K562 (cell line): Measurements from ENCODE around the gene CARD10. TPM values are rescaled to one million over a fixed set of nuclear protein-coding genes. Genes with fewer than 3 reads are reported as not detected.

Experiments used
- ATAC-seq: fragments of 200-7000 bp; cut with Tn5 transposase; 3 replicates; pipeline ENCODE4 v1.9.1; 2020; ENCODE audit warnings: moderate library complexity
- BruUV-seq: library from RNA; stranded (reverse); fragments of 400-500 nt; replicated peaks from 2 replicates; lab custom pipeline; 2021; lab: Mats Ljungman, UMichigan
- CTCF ChIA-PET: fragments of 300-600 bp; formaldehyde crosslinking; extraction: SDS; loops from one replicate; lab custom pipeline; 2021; ENCODE audit warnings: low intra/inter-chr PET ratio; lab: Yijun Ruan, JAX
- POLR2A ChIA-PET: fragments of 300-600, 350-650 bp; sonication (Branson Sonifier 250); formaldehyde crosslinking; extraction: SDS; loops from one replicate; lab custom pipeline; 2021; ENCODE audit warnings: antibody characterized with exemption, inconsistent platforms; lab: Yijun Ruan, JAX
- DNase-seq, 4 experiments: peaks; one replicate each; pipeline versions ENCODE4 v3.0.0 to v3.0.0-alpha.2; 2011 to 2018; ENCODE audit warnings: low spot score in 3 of 4, mixed read lengths in 3 of 4; ENCODE audit errors: extremely low read depth in 1 of 4
- FAIRE-seq: peaks from 2 replicates; lab custom pipeline; 2011; peaks lifted over from hg19 to GRCh38; lab: Jason Lieb, UNC
- H2AFZ ChIP-seq: 2 replicates; pipeline ENCODE4 v1.6.0; 2011; ENCODE audit warnings: low read depth, low read length, control low read depth, inconsistent platforms
- H3K27ac ChIP-seq: fragments of 200-600 bp; 3 replicates; pipeline ENCODE4 v1.8.0; 2011; ENCODE audit warnings: low read depth, mild to moderate bottlenecking, control low read depth, inconsistent platforms, low read length, moderate library complexity, mixed read lengths; ENCODE audit errors: extremely low read depth
- H3K27me3 ChIP-seq, 2 experiments: fragments of 300-600 bp in 1 of 2; 2 replicates in 1 of 2; 3 replicates in 1 of 2; pipeline versions ENCODE4 v1.6.0 to v1.8.0; 2011; ENCODE audit warnings: inconsistent platforms in 2 of 2, low read length in 2 of 2, mild to moderate bottlenecking in 1 of 2, mixed read lengths in 1 of 2, moderate library complexity in 1 of 2; ENCODE audit not compliant: control insufficient read depth in 2 of 2, insufficient read depth in 2 of 2
- H3K36me3 ChIP-seq: fragments of 300-600 bp; 3 replicates; pipeline ENCODE4 v1.8.0; 2011; ENCODE audit warnings: mild to moderate bottlenecking, low read length, inconsistent platforms; ENCODE audit not compliant: control insufficient read depth, insufficient read depth
- H3K4me1 ChIP-seq, 2 experiments: fragments of 200-600 bp in 1 of 2; replicated peaks in 1 of 2; 2 replicates in 1 of 2; 3 replicates in 1 of 2; pipeline versions ENCODE4 v1.5.1 to v1.8.0; 2011; ENCODE audit warnings: inconsistent platforms in 2 of 2, low read length in 2 of 2, mild to moderate bottlenecking in 1 of 2, mixed read lengths in 1 of 2, moderate library complexity in 1 of 2; ENCODE audit not compliant: control insufficient read depth in 2 of 2, insufficient read depth in 2 of 2
- H3K4me2 ChIP-seq: 2 replicates; pipeline ENCODE4 v1.6.1; 2011; ENCODE audit warnings: low read length, control low read depth, inconsistent platforms, mixed read lengths; ENCODE audit not compliant: insufficient read depth
- H3K4me3 ChIP-seq: fragments of 200-600 bp; sonication (generic), shearing (Covaris generic); 2 replicates; pipeline ENCODE4 v1.5.1; 2016; ENCODE audit warnings: control low read depth, inconsistent platforms
- H3K79me2 ChIP-seq: fragments of 200-600 bp; 3 replicates; pipeline ENCODE4 v1.8.0; 2011; ENCODE audit warnings: low read length, inconsistent platforms; ENCODE audit not compliant: control insufficient read depth, insufficient read depth
- H3K9ac ChIP-seq, 2 experiments: 2 replicates each; pipeline versions ENCODE4 v1.6.0 to v1.6.1; 2011; ENCODE audit warnings: low read depth in 2 of 2, low read length in 2 of 2, control low read depth in 1 of 2, inconsistent platforms in 1 of 2, mild to moderate bottlenecking in 1 of 2, mixed read lengths in 1 of 2; ENCODE audit not compliant: insufficient read depth in 1 of 2
- H3K9me1 ChIP-seq: one replicate; pipeline ENCODE4 v1.6.0; 2011; ENCODE audit warnings: inconsistent platforms, mild to moderate bottlenecking, low read length, moderate library complexity; ENCODE audit not compliant: control insufficient read depth, insufficient read depth
- H3K9me3 ChIP-seq: replicated peaks from 2 replicates; pipeline ENCODE4 v1.5.1; 2011; ENCODE audit warnings: low read depth, low read length, inconsistent platforms; ENCODE audit not compliant: control insufficient read depth, insufficient read depth
- H4K20me1 ChIP-seq: replicated peaks from 2 replicates; pipeline ENCODE4 v1.6.1; 2011; ENCODE audit warnings: low read length, inconsistent platforms, mixed read lengths; ENCODE audit not compliant: control insufficient read depth, insufficient read depth
- BCL6 ChIP-seq: fragments of 250-450 bp; sonication (Bioruptor Pico); IDR thresholded peaks from 2 replicates; pipeline ENCODE4 v1.4.0; 2020
- CBX3 ChIP-seq, 2 experiments: IDR thresholded peaks; 1 replicate in 1 of 2; 2 replicates in 1 of 2; pipeline ENCODE4 v1.6.1; 2012; ENCODE audit warnings: inconsistent platforms in 2 of 2, low read length in 2 of 2, borderline replicate concordance in 1 of 2, control low read depth in 1 of 2
- CEBPZ ChIP-seq: fragments of 150-350 bp; IDR thresholded peaks from 2 replicates; pipeline ENCODE4 v1.6.1; 2014; ENCODE audit warnings: low read depth, mild to moderate bottlenecking, low read length, borderline replicate concordance
- DPF2 ChIP-seq: fragments of 450-650 bp; IDR thresholded peaks from 2 replicates; pipeline ENCODE4 v1.6.1; 2016
- HNRNPLL ChIP-seq: fragments of 200-400 bp; formaldehyde crosslinking; IDR thresholded peaks from 2 replicates; pipeline ENCODE4 v1.6.1; 2017; ENCODE audit warnings: low read length, low read depth, mild to moderate bottlenecking; ENCODE audit not compliant: poor library complexity, severe bottlenecking
- MEF2A ChIP-seq: IDR thresholded peaks from 2 replicates; pipeline ENCODE4 v1.6.1; 2011; ENCODE audit warnings: low read depth, mild to moderate bottlenecking, low read length, moderate library complexity; ENCODE audit not compliant: control insufficient read depth
- MYC ChIP-seq, 2 experiments: fragments of 250-450 bp in 1 of 2; sonication (Bioruptor Pico) in 1 of 2; IDR thresholded peaks; 2 replicates each; pipeline versions ENCODE4 v1.5.1 to v1.6.1; 2012 to 2021; ENCODE audit warnings: low read depth in 2 of 2, borderline replicate concordance in 1 of 2, improper control_type of control experiment in 1 of 2, low read length in 1 of 2, mild to moderate bottlenecking in 1 of 2, moderate library complexity in 1 of 2
- NFE2 ChIP-seq: IDR thresholded peaks from 2 replicates; pipeline ENCODE4 v1.6.1; 2014; ENCODE audit warnings: antibody characterized with exemption, low read depth
- PATZ1 ChIP-seq: fragments of 250-450 bp; sonication (Bioruptor Pico); IDR thresholded peaks from 2 replicates; pipeline ENCODE4 v1.5.0; 2020; ENCODE audit warnings: mild to moderate bottlenecking, borderline replicate concordance
- RAD51 ChIP-seq: fragments of 450-650 bp; IDR thresholded peaks from 2 replicates; pipeline ENCODE4 v1.7.1; 2016; ENCODE audit warnings: low read depth, mild to moderate bottlenecking, borderline replicate concordance
- RFX1 ChIP-seq: fragments of 450-650 bp; IDR thresholded peaks from 2 replicates; pipeline ENCODE4 v1.6.1; 2016; ENCODE audit warnings: mild to moderate bottlenecking, moderate library complexity
- SIX5 ChIP-seq, 2 experiments: IDR thresholded peaks; 2 replicates each; pipeline ENCODE4 v1.6.1; 2011; ENCODE audit warnings: low read length in 2 of 2, borderline replicate concordance in 1 of 2, low read depth in 1 of 2, mild to moderate bottlenecking in 1 of 2, moderate library complexity in 1 of 2; ENCODE audit not compliant: insufficient read depth in 1 of 2
- TRIM28 ChIP-seq: fragments of 450-650 bp; IDR thresholded peaks from 2 replicates; pipeline ENCODE4 v1.6.1; 2017
- ZKSCAN8 ChIP-seq: fragments of 200-800 bp; sonication (Bioruptor generic); IDR thresholded peaks from 2 replicates; pipeline ENCODE4 v1.6.1; 2016; ENCODE audit warnings: missing genetic modification characterization, missing compliant biosample characterization
- ZNF77 ChIP-seq: fragments of 250-450 bp; sonication (Bioruptor Pico); IDR thresholded peaks from 2 replicates; pipeline ENCODE4 v1.5.0; 2020
- ZSCAN32 ChIP-seq: fragments of 450-650 bp; formaldehyde crosslinking; IDR thresholded peaks from 2 replicates; pipeline ENCODE4 v1.4.0; 2020; ENCODE audit warnings: mild to moderate bottlenecking, moderate library complexity
- WGBS: fragments of 100-300 bp; shearing (Covaris generic); methylation state at CpG from one replicate; pipeline ENCODE4 v1.1.6; 2016; ENCODE audit warnings: low coverage, mixed read lengths; ENCODE audit not compliant: insufficient coverage; ENCODE audit errors: missing lambda C conversion rate; 5-methylcytosine and 5-hydroxymethylcytosine counted together
- in situ Hi-C: fragments of 300-500 bp; cut with MboI; formaldehyde crosslinking; loops from 4 replicates; pipeline ENCODE4 v1.15.0; 2018; ENCODE audit warnings: inconsistent platforms, mixed read lengths
- intact Hi-C: fragments of 100-400 bp; cut with micrococcal nuclease; formaldehyde crosslinking; loops from 2 replicates; pipeline ENCODE4 v1.14.2; 2022
- polyA plus RNA-seq, 8 experiments: library from polyadenylated mRNA; depleted of rRNA in 4 of 8; stranded (reverse) in 5 of 8; unstranded in 3 of 8; fragments of >200 nt; fragmentation: Nextera tagmentation in 2 of 8; fragmentation: Illumina TruSeq in 1 of 8; extraction: Ambion mirVana in 2 of 8; extraction: Trizol in 1 of 8; gene quantifications; 2 replicates each; pipeline versions ENCODE4 v1.2.1 to v1.2.3, GENCODE V29; 2011 to 2014; ENCODE audit warnings: inconsistent platforms in 1 of 8, missing spikeins in 1 of 8
- total RNA-seq, 7 experiments: library from RNA; depleted of rRNA in 6 of 7; stranded (reverse); fragments of >200 nt in 6 of 7; fragmentation: Illumina TruSeq in 2 of 7; extraction: Trizol in 2 of 7; gene quantifications; 2 replicates each; pipeline versions ENCODE4 v1.2.1 to v1.2.3, GENCODE V29; 2011 to 2021; ENCODE audit warnings: low replicate concordance in 1 of 7

The CARD10 gene
- total and polyA plus RNA-seq, 9 of the 15 experiments (the other 6 are each of a cell fraction or from before 2014, with no cell fraction given) = 0.13 to 5.8 (median 1.6) TPM

- TF ChIP-seq PATZ1 (CRISPR knock-in tag) = no peak
- TF ChIP-seq ZNF77 (CRISPR knock-in tag) = no peak
- peak; percentile 24; the same call in 1 of the 2 replicates for TF ChIP-seq RAD51
- no peak for TF ChIP-seq HNRNPLL
- TF ChIP-seq BCL6 = no peak
- no peak for TF ChIP-seq MEF2A
- TF ChIP-seq, all 486 proteins: peak for 8
Measured at GRCh38 chr22:37442537-37442936, 76.7 kb downstream of the CARD10 start (continued).

- H3K9me3 ChIP-seq = no peaks in the 10 kb centered on the region
- TF ChIP-seq RFX1 (no peak), DPF2 (no peak), CEBPZ (no peak), ZSCAN32 (CRISPR knock-in tag) (no peak), MYC (IDR thresholded peaks at IDR 0.05; ENCODE audit: low read depth, low read length) (no peak), MYC (CRISPR knock-in tag; IDR thresholded peaks at IDR 0.05; ENCODE audit: borderline replicate concordance, low read depth) (no peak), NFE2 (no peak), ZKSCAN8 (no peak), SIX5 (IDR thresholded peaks at IDR 0.05; ENCODE audit: borderline replicate concordance in 1 of 2, insufficient read depth in 1 of 2, low read depth in 1 of 2, low read length in 2 of 2) (no peak), CBX3 (IDR thresholded peaks at IDR 0.05; ENCODE audit: borderline replicate concordance in 1 of 2, low read length in 2 of 2) (no peak), TRIM28 (no peak)
Measured at GRCh38 chr22:37442135-37442534, 77.1 kb downstream of the CARD10 start.

More at GRCh38 chr22:37442135-37442534, 77.1 kb downstream of the CARD10 start:
- WGBS = 0% methylated on average over 7 of the region's 8 CpGs
- BruUV-seq = no TSS peak
- Histone ChIP-seq H3K4me3 (no peak overlapping the region), H3K79me2 (no peaks in the 10 kb centered on the region), H2AFZ (no peak overlapping the region), H4K20me1 (no peaks in the 10 kb centered on the region), H3K36me3 (no peaks in the 10 kb centered on the region), H3K9me1 (no peaks in the 10 kb centered on the region), H3K4me2 (no peak overlapping the region), H3K9ac (no peak overlapping the region), H3K27ac (no peak overlapping the region), H3K4me1 (no peaks in the 10 kb centered on the region), H3K27me3 (peaks cover 0 to 23% of the 10 kb centered on the region in 2 experiments; a peak in 2 of 5 replicates)
- DNase-seq (no peak), FAIRE-seq (no peak), ATAC-seq (no peak)
- in situ Hi-C loops (no loop called here), intact Hi-C loops (no loop called here)
- ChIA-PET POLR2A (no interaction called here), CTCF (no interaction called here)
